ENCODE data around the gene NRIP3.

NRIP3 gene

DNA sequence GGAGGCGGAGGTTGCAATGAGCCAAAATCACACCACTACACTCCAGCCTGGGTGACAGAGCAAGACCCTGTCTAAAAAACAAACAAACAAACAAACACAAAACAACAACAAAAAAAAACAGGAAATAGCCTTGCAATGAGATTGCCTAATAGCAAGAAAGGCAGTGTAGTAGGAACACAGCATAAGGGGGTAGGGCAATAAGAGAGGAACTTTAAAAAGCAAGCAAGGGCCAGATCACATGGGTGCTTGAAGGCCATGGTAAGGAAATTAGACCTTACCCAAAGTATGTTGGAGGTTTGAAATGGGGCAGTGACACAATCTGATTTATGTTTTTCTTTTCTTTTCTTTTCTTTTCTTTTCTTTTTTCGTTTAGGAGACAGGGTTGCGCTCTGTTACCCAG lies 34.7 kb upstream of the NRIP3 start:
- no peak overlapping the region for H3K9ac ChIP-seq
- H3K27ac ChIP-seq: no peak overlapping the region
- no peak for TF ChIP-seq Cebpa-rat (IDR thresholded peaks at IDR 0.05)
- no peaks in the 10 kb centered on the region for H3K9me3 ChIP-seq
- H3K27me3 ChIP-seq: no peaks in the 10 kb centered on the region
- no peaks in the 10 kb centered on the region for H3K36me3 ChIP-seq
- no peak overlapping the region for H3K4me2 ChIP-seq
- H4K20me1 ChIP-seq: no peaks in the 10 kb centered on the region
- no peak overlapping the region for H3K4me3 ChIP-seq
- no peaks in the 10 kb centered on the region for H3K4me1 ChIP-seq

DNA sequence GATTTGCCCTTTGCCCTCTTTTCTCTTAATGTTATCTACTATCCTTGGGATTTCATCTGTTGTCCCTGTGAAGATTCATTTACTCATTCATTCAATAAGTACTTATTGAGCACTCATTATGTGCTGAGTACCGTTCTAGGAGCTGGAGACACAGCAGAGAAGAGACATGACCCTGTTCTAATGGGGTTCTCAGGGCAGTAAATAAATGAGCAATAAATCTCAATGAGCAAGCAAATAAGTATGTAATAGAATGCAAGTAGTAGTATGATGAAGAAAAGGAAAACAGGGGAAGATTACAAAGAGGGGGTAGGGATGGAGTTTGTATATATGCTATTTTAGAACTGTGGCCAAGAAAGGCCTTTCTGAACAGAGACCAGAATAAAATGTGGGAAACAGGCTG lies 34.2 kb upstream of the NRIP3 start:
- no peak for TF ChIP-seq Cebpa-rat (IDR thresholded peaks at IDR 0.05)
- H3K9me3 ChIP-seq: no peaks in the 10 kb centered on the region
- no peaks in the 10 kb centered on the region for H3K27me3 ChIP-seq
- H3K9ac ChIP-seq: no peak overlapping the region
- H3K36me3 ChIP-seq: no peaks in the 10 kb centered on the region
- no peak overlapping the region for H3K27ac ChIP-seq
- H3K4me3 ChIP-seq: no peak overlapping the region
- no peaks in the 10 kb centered on the region for H3K4me1 ChIP-seq
- H4K20me1 ChIP-seq: no peaks in the 10 kb centered on the region
- H3K4me2 ChIP-seq: no peak overlapping the region

DNA sequence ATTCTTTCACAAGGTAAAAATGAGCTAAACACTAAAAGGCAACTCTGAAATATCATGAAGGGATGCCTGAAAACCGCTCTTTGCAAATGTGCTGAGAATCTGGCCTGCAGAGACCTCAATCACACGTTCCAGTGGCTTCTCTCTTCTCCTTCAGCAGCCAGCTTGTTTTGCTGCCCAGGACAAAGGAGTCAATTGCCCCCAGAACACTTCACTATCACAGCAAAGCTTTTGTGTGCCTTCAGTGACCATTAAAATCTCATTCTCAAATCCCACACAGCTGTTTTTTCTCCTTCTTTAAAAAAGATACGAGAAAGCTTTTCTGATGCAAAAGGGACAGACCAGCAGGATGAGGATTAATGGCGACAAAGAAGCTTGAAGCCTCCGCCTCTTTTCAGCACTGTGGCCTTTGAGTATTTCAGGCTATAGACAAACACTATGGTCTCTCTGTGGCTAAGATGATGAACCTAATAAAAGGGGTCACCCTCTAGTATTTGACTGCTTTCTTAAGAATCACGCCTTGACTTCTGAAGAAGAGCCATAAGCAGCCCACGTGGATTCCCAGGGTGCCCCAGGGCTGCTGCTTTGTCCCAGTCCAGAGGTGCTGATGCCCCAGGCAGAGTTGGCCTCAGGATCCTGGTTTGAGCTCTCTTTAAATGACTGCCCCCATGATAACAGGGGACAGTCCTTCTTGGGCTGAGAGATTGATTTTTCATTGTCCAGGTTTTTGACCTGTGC lies 33.4 kb upstream of the NRIP3 start:
- no peaks in the 10 kb centered on the region for H3K9me3 ChIP-seq
- no peak overlapping the region for H3K4me2 ChIP-seq
- no peak overlapping the region for H3K4me3 ChIP-seq
- no peak for TF ChIP-seq Cebpa-rat (IDR thresholded peaks at IDR 0.05)
- no peaks in the 10 kb centered on the region for H3K4me1 ChIP-seq
- no peaks in the 10 kb centered on the region for H3K27me3 ChIP-seq
- no peak overlapping the region for H3K27ac ChIP-seq
- no peaks in the 10 kb centered on the region for H3K36me3 ChIP-seq
- no peaks in the 10 kb centered on the region for H4K20me1 ChIP-seq
- no peak overlapping the region for H3K9ac ChIP-seq

DNA sequence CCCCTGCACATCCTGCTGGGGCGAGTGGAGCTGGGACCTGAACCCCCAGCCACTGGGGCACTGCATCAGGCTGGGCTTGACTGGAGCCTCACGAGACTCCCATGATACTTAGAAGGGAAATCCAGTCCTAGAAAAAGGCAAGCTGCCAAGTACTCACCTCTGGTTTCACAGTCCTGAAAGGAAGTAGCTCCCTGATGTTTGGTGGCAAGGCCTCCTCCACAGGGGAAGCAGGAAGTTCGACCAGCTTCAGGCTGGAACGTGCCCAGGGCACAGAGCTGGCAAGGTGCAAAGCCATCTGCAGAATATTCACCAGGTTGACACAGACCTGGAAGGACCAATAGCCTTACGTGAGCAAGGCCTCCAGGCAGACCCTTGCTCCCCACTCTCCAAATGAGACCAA lies 26.8 kb upstream of the NRIP3 start:
- H3K36me3 ChIP-seq: no peaks in the 10 kb centered on the region
- 0 out of 2 replicates have a peak, but pooled peaks cover 7% of the 10 kb centered on the region for H3K4me1 ChIP-seq
- TF ChIP-seq Cebpa-rat (IDR thresholded peaks at IDR 0.05): no peak
- H3K27ac ChIP-seq: no peak overlapping the region
- no peak overlapping the region for H3K4me2 ChIP-seq
- H4K20me1 ChIP-seq: no peaks in the 10 kb centered on the region
- H3K4me3 ChIP-seq: no peak overlapping the region
- H3K9me3 ChIP-seq: no peaks in the 10 kb centered on the region
- H3K27me3 ChIP-seq: no peaks in the 10 kb centered on the region
- no peak overlapping the region for H3K9ac ChIP-seq

DNA sequence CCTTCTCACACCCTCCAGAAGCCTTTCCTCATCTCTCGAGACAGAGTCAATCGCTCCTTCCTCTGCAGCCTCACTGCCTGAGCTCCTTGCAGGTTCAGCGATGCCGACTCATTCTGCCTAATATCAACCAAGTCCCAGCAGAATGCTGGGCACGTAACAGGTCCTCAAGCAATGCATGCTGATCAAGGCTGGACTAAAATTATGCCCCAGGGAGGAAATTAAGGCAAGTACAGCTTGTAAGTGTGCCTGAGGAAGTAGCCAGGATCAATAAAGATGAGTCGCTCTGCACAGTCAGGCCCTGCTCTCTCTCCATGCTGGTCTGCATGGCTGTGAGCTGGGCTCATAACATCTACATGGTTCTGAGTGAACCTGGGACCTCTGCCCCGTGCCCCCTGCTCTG lies 25.6 kb upstream of the NRIP3 start:
- H4K20me1 ChIP-seq: no peaks in the 10 kb centered on the region
- H3K27ac ChIP-seq: no peak overlapping the region
- no peak overlapping the region for H3K9ac ChIP-seq
- H3K4me3 ChIP-seq: no peak overlapping the region
- no peaks in the 10 kb centered on the region for H3K27me3 ChIP-seq
- 0 out of 2 replicates have a peak, but pooled peaks cover 7% of the 10 kb centered on the region for H3K4me1 ChIP-seq
- H3K36me3 ChIP-seq: no peaks in the 10 kb centered on the region
- TF ChIP-seq Cebpa-rat (IDR thresholded peaks at IDR 0.05): no peak
- H3K4me2 ChIP-seq: no peak overlapping the region
- no peaks in the 10 kb centered on the region for H3K9me3 ChIP-seq

DNA sequence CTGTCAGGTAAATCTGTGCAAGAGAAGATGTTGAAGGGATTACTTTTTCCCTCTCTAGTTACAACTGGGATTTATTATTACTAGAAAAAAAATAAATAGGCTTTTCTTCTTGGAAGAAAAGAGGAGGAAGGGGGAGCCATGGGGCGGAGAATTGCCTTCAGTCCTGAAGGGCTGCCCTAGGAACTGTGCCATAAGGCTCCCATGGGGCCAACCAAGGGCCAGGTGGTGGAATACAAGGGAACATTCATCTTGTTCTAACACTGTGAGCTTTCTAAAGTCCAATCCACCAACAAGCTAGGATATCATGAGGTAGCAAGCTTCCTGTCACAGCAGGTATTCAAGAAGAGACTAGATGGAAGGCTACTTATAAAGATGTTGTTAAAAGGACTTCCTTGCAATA lies 24.8 kb upstream of the NRIP3 start:
- no peak for TF ChIP-seq Cebpa-rat (IDR thresholded peaks at IDR 0.05)
- H3K9me3 ChIP-seq: no peaks in the 10 kb centered on the region
- no peaks in the 10 kb centered on the region for H3K36me3 ChIP-seq
- no peak overlapping the region for H3K9ac ChIP-seq
- H3K4me3 ChIP-seq: no peak overlapping the region
- no peaks in the 10 kb centered on the region for H4K20me1 ChIP-seq
- H3K4me2 ChIP-seq: no peak overlapping the region
- H3K27me3 ChIP-seq: no peaks in the 10 kb centered on the region
- H3K27ac ChIP-seq: no peak overlapping the region
- H3K4me1 ChIP-seq: 0 out of 2 replicates have a peak, but pooled peaks cover 7% of the 10 kb centered on the region

DNA sequence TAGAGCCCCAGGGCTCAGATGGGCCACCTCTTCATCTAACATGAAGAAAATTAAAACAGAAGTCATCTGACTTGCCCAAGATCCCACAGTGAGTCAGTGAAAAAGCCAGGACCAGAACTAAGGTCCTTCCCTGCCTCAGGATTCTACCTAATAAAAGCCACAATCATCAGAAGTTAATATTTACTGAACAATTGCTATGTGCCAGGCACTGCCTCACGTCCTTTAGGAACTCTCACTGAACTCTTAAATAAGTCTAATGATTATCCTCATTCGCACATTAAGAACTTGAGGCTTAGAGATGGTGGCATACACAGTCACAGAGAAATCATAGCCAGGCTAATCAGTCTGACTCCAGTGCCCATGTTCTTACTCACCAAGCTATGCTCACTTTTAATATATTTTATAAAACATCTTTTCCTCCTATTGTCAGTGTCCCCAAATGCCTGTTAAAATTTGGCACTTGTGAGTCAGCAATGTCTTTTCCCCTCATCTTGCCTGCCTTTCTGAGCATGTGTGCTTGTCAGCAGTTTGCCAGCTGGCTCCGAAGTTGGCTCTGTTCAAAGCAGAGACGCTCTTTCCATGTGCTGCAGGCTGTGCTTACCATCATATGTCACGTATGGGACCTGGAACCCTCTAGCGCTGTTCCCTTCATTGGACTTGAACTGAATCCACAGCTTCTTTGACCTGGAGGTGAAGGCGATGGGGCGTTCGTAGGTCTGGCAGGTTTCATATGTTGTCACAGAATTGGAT lies 21.5 kb upstream of the NRIP3 start:
- Histone ChIP-seq H3K27ac (no peak overlapping the region), H4K20me1 (no peaks in the 10 kb centered on the region), H3K4me2 (no peak overlapping the region), H3K27me3 (no peaks in the 10 kb centered on the region), H3K9ac (no peak overlapping the region), H3K4me3 (no peak overlapping the region), H3K4me1 (0 out of 2 replicates have a peak, but pooled peaks cover 4% of the 10 kb centered on the region), H3K36me3 (no peaks in the 10 kb centered on the region), H3K9me3 (no peaks in the 10 kb centered on the region)
- no peak for TF ChIP-seq Cebpa-rat (IDR thresholded peaks at IDR 0.05)

DNA sequence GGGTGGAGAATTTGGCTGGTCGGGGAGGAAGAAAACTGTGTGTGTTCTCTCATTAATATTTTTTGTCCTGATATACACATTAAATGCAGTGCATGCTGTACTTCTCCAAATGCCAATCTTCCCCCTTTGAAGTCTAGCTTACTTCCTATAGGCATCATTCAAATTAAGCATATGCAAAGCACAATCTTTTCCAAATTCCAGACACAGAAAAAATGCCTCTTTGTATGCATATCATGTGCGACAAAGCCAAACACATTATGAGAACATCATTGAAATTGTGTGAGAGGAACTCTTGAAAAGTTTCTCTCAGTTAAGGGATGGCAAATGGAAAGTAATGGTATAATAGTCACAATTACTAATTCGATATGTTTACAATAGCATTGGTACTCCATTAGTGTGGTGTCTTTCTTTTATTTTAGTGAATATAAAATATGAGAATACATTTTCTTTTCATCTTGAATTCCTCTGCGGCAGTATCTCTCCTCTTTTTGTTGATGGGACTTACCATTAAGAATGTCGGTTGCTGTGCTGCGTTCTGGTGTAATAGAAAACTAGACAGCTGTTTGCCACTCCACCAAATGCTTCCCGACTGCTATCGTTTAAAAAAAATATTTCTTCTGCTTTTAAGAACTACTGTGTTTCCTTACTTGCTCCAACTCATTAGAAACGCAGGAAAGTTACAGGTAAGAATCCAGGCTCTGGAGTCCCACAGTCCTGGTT lies 19.3 kb upstream of the NRIP3 start:
- Histone ChIP-seq H3K27me3 (no peaks in the 10 kb centered on the region), H3K4me2 (no peak overlapping the region), H3K4me1 (no peaks in the 10 kb centered on the region), H4K20me1 (no peaks in the 10 kb centered on the region), H3K27ac (no peak overlapping the region), H3K4me3 (no peak overlapping the region), H3K9me3 (no peaks in the 10 kb centered on the region), H3K36me3 (no peaks in the 10 kb centered on the region), H3K9ac (no peak overlapping the region)
- no peak for TF ChIP-seq Cebpa-rat (IDR thresholded peaks at IDR 0.05)

DNA sequence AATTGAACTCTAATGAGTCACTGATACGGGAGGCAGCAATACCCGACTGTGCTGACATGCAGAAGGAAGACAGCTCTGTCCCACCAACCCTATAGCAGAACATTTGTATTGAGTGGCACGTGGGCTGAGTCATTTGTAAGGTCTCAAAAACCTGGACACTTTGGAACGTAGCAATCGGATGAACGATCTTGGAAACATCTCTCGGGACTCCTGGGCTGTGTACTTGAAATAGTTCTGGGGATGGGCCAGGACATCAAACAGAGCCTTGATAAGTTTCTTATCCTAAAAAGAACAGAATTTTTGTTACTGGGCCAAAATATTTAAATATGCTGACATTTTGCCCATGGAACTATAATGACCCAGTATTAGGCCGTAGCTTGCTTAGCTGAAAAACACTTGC lies 17.1 kb upstream of the NRIP3 start:
- no peak overlapping the region for H3K27ac ChIP-seq
- H4K20me1 ChIP-seq: no peaks in the 10 kb centered on the region
- no peaks in the 10 kb centered on the region for H3K27me3 ChIP-seq
- no peaks in the 10 kb centered on the region for H3K36me3 ChIP-seq
- no peak overlapping the region for H3K9ac ChIP-seq
- peaks cover 8% of the 10 kb centered on the region for H3K4me1 ChIP-seq
- no peak overlapping the region for H3K4me2 ChIP-seq
- H3K9me3 ChIP-seq: no peaks in the 10 kb centered on the region
- no peak overlapping the region for H3K4me3 ChIP-seq
- no peak for TF ChIP-seq Cebpa-rat (IDR thresholded peaks at IDR 0.05)

DNA sequence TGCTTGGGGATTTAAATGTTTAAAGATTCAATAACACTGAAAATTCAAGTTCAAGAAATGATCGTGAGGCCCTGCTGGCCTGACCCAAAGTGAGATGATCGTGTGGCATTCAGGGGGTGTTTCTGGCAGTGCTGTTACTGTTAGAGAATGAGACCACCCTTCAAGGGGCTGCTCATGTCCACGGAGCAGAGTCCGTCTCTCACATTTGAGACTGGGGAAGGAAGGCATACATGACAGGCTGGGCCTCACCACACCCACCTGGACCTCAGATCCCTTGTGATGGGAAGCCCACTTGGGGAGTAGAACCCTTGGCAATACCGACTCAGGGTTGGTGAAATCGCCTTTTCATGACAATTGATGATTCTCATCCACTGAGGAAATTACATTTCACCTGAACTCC lies 16.1 kb upstream of the NRIP3 start:
- no peaks in the 10 kb centered on the region for H3K9me3 ChIP-seq
- H3K9ac ChIP-seq: no peak overlapping the region
- H3K27ac ChIP-seq: no peak overlapping the region
- H3K4me1 ChIP-seq: peaks cover 8% of the 10 kb centered on the region
- H3K4me2 ChIP-seq: no peak overlapping the region
- H4K20me1 ChIP-seq: no peaks in the 10 kb centered on the region
- no peak overlapping the region for H3K4me3 ChIP-seq
- no peaks in the 10 kb centered on the region for H3K27me3 ChIP-seq
- TF ChIP-seq Cebpa-rat (IDR thresholded peaks at IDR 0.05): no peak
- no peaks in the 10 kb centered on the region for H3K36me3 ChIP-seq

Data from BLaER1 (cell line).